ENCODE results near the gene TRIM34. TPM values are rescaled to one million over a fixed set of nuclear protein-coding genes. Genes with fewer than 3 reads are reported as not detected.
A peak's percentile ranks its signal among the peaks of the same experiment; 100 is the strongest.

The TRIM34 gene
- total and polyA plus RNA-seq, 2 of the 4 experiments (the other 2 are of a cell fraction), result 6.1 to 8.6 TPM

GRCh38 chr11:5618807-5619206 is 6.0 kb upstream of the TRIM34 start:
- Histone ChIP-seq H2AK5ac (ENCODE audit: low read depth, low read length) (0 out of 2 replicates have a peak overlapping the region, but pooled peaks have one; percentile 7), H2AK9ac (replicated peaks; ENCODE audit: low read depth, low read length, poor library complexity) (no peak overlapping the region), H3K79me1 (ENCODE audit: low read depth in 1 of 2, low read length in 2 of 2) (no peaks in the 10 kb centered on the region; a peak in 1 of 4 replicates), H2BK15ac (ENCODE audit: low read depth, low read length) (no peak overlapping the region), H3K4me1 (ENCODE audit: control insufficient read depth, insufficient read depth, low read length) (peaks cover 15% of the 10 kb centered on the region), H3K27me3 (ENCODE audit: control insufficient read depth, insufficient read depth, low read length) (no peaks in the 10 kb centered on the region), H3K4me2 (ENCODE audit: low read depth, low read length) (peak overlapping the region; percentile 52; the same call in 1 of the 2 replicates), H3K9me1 (ENCODE audit: insufficient read depth, low read length) (peaks cover 8% of the 10 kb centered on the region; the same call in 1 of the 2 replicates), H3K9ac (ENCODE audit: low read depth, low read length) (no peak overlapping the region), H3K9me3 (ENCODE audit: control insufficient read depth, insufficient read depth, low read length) (no peaks in the 10 kb centered on the region), H4K5ac (ENCODE audit: low read depth, low read length) (peak overlapping the region; percentile 60; the same call in 1 of the 2 replicates), H4K8ac (ENCODE audit: low read depth in 2 of 2, low read length in 2 of 2) (peak overlapping the region in 1 of 2 experiments; percentile 59; a peak in 1 of 4 replicates), H3K18ac (ENCODE audit: low read depth, low read length) (peak overlapping the region; percentile 69; the same call in 1 of the 2 replicates), H4K91ac (ENCODE audit: insufficient read depth, low read depth, low read length) (0 out of 2 replicates have a peak overlapping the region, but pooled peaks have one; percentile 9), H2AFZ (replicated peaks; ENCODE audit: low read length, poor library complexity) (no peak overlapping the region), H3K27ac (ENCODE audit: insufficient read depth, low read length) (peak overlapping the region; percentile 29; the same call in 1 of the 2 replicates), H2BK120ac (ENCODE audit: low read depth, low read length) (peak overlapping the region; percentile 49; the same call in 1 of the 2 replicates), H2BK20ac (ENCODE audit: low read depth, low read length) (peak overlapping the region; percentile 67; the same call in 1 of the 2 replicates), H2BK5ac (ENCODE audit: low read depth, low read length, poor library complexity, severe bottlenecking) (peak overlapping the region; percentile 64), H3K14ac (replicated peaks; ENCODE audit: low read depth, low read length) (peak overlapping the region; percentile 22; the same call in 1 of the 2 replicates), H4K20me1 (ENCODE audit: insufficient read depth, low read length) (no peaks in the 10 kb centered on the region), H3K4me3 (ENCODE audit: insufficient read depth, low read depth, low read length) (no peak overlapping the region), H3K36me3 (ENCODE audit: control insufficient read depth, insufficient read depth, low read length) (no peaks in the 10 kb centered on the region), H3K4ac (ENCODE audit: low read depth, low read length) (peak overlapping the region; percentile 19; the same call in 1 of the 2 replicates), H3K23ac (ENCODE audit: low read depth, low read length) (no peak overlapping the region), H3K56ac (ENCODE audit: extremely low read depth, insufficient read depth, low read length) (no peak overlapping the region)
- no TSS peak for BruUV-seq (replicated peaks)
- WGBS, 2 experiments (ENCODE audit: extremely low coverage in 2 of 2, insufficient read length in 1 of 2), result no CpG with 5 or more reads among the region's 3 CpGs
- intact Hi-C loops (cut with micrococcal nuclease), result no loop called here
- peak; percentile 6; the same call in 1 of the 2 replicates for ATAC-seq (ENCODE audit: low read depth)
- POLR2A ChIA-PET (ENCODE audit: unreplicated experiment), result no interaction called here
- DNase-seq, result peak; percentile 97
- CTCF ChIA-PET, result no interaction called here
- in situ Hi-C loops (cut with MboI; ENCODE audit: low sequenced_read_pairs), result loop anchor here (25.0 kb wide), 1 partner anchor 693 kb away; the partner anchor contains the start of gene CAVIN3
- TF ChIP-seq CTCF (conservative IDR thresholded peaks at IDR 0.05; ENCODE audit: low read depth, low read length) (no peak), NFE2L2 (IDR thresholded peaks at IDR 0.05; ENCODE audit: low read depth, low read length) (peak; percentile 67), FOS (IDR thresholded peaks at IDR 0.05; ENCODE audit: low read depth, low read length) (peak; percentile 63), MAFK (IDR thresholded peaks at IDR 0.05; ENCODE audit: low read depth, low read length) (peak; percentile 19; the same call in 1 of the 2 replicates), BHLHE40 (IDR thresholded peaks at IDR 0.05; ENCODE audit: low read depth, low read length) (peak; percentile 87), MXI1 (IDR thresholded peaks at IDR 0.05; ENCODE audit: borderline replicate concordance, low read depth, low read length) (no peak), USF2 (IDR thresholded peaks at IDR 0.05; ENCODE audit: low read depth, low read length) (no peak), CHD1 (IDR thresholded peaks at IDR 0.05; ENCODE audit: low read depth, low read length) (no peak), CEBPB (IDR thresholded peaks at IDR 0.05; ENCODE audit: low read depth, low read length) (peak; percentile 74), RAD21 (IDR thresholded peaks at IDR 0.05; ENCODE audit: low read length) (no peak), SMC3 (IDR thresholded peaks at IDR 0.05; ENCODE audit: low read depth, low read length) (no peak)
- dilution Hi-C loops (cut with HindIII; ENCODE audit: low sequenced_read_pairs, unreplicated experiment), result no loop called here
